HG03520 (cell line): ENCODE data around the gene MAGEA12.
A peak's percentile ranks its signal among the peaks of the same experiment; 100 is the strongest.
"Not testable (repeated sequence)": the region's sequence is repeated elsewhere in the genome, so short reads cannot be mapped to it uniquely, and the experiment has no call there.

ENCODE experiments used
- ATAC-seq: cut with Tn5 transposase; IDR thresholded peaks from one replicate; pipeline ENCODE4 v1.9.1; 2021; ENCODE audit warnings: mild to moderate bottlenecking, moderate library complexity; ENCODE audit not compliant: unreplicated experiment

Gene MAGEA12

DNA sequence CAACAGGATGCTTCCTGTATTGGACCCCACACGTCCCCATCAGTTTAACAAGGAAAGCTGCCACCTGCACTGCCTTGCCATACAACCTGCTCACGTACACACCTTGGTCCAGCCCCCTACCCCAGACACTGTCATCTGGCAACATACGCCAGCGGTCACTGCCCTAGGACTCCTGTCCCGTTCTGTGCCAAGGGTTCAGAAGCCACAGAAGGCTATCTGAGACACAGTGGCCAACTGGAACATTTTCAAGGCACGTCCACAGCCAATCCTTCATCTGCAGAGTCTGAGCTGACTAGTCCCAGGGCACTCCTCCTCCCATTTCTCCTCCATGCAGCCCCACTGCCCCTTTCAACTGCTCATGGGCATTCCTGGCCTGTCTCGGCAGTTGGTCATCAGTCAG is 28.0 kb downstream of the MAGEA12 start:
- ATAC-seq = not testable (repeated sequence)

DNA sequence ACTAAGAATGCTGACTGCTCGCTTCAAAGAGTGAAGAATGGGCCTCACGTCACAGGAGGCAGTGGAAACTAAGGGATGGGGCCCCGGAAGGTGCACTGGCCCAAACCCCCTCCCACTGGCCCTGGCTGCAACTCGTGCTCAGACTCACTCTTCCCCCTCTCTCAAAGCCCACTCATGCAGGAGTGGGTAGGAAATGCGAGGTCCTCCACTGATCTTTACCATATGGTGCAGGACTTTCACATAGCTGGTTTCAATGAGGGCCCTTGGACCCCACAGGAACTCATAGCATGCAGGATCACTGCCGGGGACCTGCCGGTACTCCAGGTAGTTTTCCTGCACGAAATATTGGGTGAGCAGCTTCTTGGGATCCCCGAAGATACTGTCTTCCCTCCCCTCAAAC is 33.0 kb downstream of the MAGEA12 start:
- ATAC-seq = not testable (repeated sequence)

DNA sequence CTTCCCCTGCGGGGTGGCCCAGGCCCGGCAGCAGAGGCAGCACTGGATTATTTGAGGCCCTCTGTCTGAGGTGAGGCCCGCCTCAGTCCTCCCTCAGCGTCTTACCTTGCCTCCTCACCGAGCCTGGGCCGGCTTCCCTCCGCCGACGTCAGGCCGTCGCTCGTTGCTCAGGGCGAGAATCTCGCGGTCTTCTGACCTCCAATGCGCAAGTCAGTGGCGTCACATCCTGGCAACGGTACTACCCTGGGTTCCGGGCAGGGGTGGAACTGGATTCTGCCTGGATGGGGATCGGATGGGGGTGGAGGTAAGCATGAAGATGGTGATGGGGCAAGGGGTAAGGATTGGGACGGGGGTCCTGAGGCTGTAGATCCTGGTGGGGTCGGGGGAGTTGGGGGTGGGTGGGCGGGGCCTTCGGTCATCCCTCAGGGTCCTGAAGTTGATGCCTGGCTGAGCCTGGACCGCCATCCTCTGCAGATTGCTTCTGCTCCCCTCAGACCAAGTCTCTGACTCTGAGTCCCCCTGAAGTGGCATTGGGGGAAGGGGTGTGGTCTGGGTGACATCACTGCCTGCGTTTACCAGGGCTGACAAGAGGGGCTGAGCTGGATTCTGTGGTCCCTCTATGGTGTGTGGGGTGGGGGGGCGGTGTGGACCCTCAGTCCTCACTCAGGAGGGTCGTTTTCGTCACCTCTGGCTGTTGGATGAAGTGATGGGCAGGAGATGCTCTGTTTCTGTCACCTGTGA is 36.2 kb downstream of the MAGEA12 start, which contains the start of gene MAGEA6:
Gene MAGEA6, minus strand, starts transcription at position 141 of the 741 bp plus-strand sequence. CDS start 2,039 bp downstream, outside the sequence.
- not testable (repeated sequence) for ATAC-seq

DNA sequence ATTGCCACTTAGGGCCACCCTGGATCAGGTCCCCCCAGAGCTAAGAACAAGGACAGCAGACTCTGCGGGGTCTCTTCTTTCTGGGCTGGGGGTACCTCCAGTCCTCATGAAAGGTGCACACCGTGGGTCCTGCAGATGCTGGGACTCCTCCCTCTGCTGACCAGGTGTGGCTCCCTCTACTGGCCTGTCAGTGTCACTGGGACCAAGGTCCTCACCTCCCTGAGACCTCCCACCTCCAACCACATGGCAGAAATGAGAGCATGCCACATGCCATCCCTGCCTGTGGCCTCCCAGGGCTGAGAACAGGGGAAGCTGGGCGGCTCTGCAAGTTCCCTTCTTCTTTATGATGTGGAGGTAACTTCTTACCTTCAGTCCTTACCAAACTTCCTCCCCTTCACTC is 53.5 kb downstream of the MAGEA12 start:
- ATAC-seq = peak; percentile 88
